Activated T-cell treated with anti-CD3 and anti-CD28 coated beads, Interleukin-2, amount 50 U/mL, for 24 hours (primary cell): ENCODE data around the gene KASH5.
A peak's percentile ranks its signal among the peaks of the same experiment; 100 is the strongest.

ENCODE experiments used
- DNase-seq: peaks from one replicate; pipeline ENCODE4 v3.0.0-alpha.2; 2020
- H3K27ac Mint-ChIP-seq: 2 replicates; pipeline ENCODE4 v1.8.0; 2020; ENCODE audit warnings: mild to moderate bottlenecking, mixed read lengths
- H3K27me3 Mint-ChIP-seq: 2 replicates; pipeline ENCODE4 v1.8.0; 2020; ENCODE audit warnings: mixed read lengths
- H3K36me3 Mint-ChIP-seq: 2 replicates; pipeline ENCODE4 v1.8.0; 2020; ENCODE audit warnings: low read depth, mixed read lengths
- H3K4me1 Mint-ChIP-seq: 2 replicates; pipeline ENCODE4 v1.8.0; 2020; ENCODE audit warnings: low read depth, mixed read lengths
- H3K4me3 Mint-ChIP-seq: 2 replicates; pipeline ENCODE4 v1.8.0; 2020; ENCODE audit warnings: mild to moderate bottlenecking, moderate library complexity, mixed read lengths
- H3K9me3 Mint-ChIP-seq: 2 replicates; pipeline ENCODE4 v1.8.0; 2020; ENCODE audit warnings: mixed read lengths

KASH5 gene, protein sequence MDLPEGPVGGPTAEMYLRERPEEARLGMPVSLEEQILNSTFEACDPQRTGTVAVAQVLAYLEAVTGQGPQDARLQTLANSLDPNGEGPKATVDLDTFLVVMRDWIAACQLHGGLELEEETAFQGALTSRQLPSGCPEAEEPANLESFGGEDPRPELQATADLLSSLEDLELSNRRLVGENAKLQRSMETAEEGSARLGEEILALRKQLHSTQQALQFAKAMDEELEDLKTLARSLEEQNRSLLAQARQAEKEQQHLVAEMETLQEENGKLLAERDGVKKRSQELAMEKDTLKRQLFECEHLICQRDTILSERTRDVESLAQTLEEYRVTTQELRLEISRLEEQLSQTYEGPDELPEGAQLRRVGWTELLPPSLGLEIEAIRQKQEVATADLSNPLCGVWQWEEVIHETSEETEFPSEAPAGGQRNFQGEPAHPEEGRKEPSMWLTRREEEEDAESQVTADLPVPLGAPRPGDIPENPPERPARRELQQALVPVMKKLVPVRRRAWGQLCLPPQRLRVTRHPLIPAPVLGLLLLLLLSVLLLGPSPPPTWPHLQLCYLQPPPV

GRCh38 chr19:49387936-49388372 is at the start of gene KASH5:
KASH5 (plus strand) TSS chr19:49388249; CDS start chr19:49390884, 2,635 bp downstream.
- DNase-seq, result peak; percentile 84
- Mint-ChIP-seq H3K27ac (peak within 1 kb of the TSS; percentile 83), H3K9me3 (no peaks in the 10 kb centered on the region), H3K4me1 (peaks cover 16% of the 10 kb centered on the region), H3K4me3 (peak within 1 kb of the TSS; percentile 35), H3K27me3 (no peaks in the 10 kb centered on the region), H3K36me3 (no peaks in the 10 kb centered on the region)

DNA sequence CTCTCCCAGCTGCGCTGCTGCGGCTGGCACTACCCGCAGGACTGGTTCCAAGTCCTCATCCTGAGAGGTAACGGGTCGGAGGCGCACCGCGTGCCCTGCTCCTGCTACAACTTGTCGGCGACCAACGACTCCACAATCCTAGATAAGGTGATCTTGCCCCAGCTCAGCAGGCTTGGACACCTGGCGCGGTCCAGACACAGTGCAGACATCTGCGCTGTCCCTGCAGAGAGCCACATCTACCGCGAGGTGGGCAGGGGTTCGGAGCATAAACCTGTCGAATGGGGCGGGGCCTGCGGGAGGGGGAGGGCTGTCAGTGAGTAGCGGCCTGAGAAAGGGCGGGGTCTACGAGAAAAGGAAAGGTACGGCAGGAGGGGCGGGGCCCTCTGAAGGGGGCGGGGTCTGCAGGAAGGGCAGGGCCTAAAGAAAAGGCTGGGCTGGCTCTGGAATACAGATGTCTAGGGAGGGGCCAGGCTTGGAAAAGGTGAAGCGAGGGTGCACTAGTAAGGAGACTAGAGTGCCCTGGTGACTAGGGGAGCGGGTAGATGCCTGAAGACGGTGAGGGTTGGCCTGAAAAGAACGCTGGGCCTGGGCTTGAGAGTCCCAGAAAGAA is 49.3 kb upstream of the KASH5 start:
- no peak overlapping the region for H3K4me3 Mint-ChIP-seq
- H3K27ac Mint-ChIP-seq, result no peak overlapping the region
- no peaks in the 10 kb centered on the region for H3K9me3 Mint-ChIP-seq
- peaks cover 47% of the 10 kb centered on the region for H3K4me1 Mint-ChIP-seq
- peaks cover 56% of the 10 kb centered on the region for H3K36me3 Mint-ChIP-seq
- peak; percentile 43 for DNase-seq
- no peaks in the 10 kb centered on the region for H3K27me3 Mint-ChIP-seq

- Mint-ChIP-seq H3K4me3 (no peak overlapping the region), H3K36me3 (peaks cover 56% of the 10 kb centered on the region), H3K27me3 (no peaks in the 10 kb centered on the region), H3K9me3 (no peaks in the 10 kb centered on the region), H3K27ac (no peak overlapping the region), H3K4me1 (peaks cover 41% of the 10 kb centered on the region)
- DNase-seq, result peak; percentile 23
These were observed 48.6 kb upstream of the KASH5 start for GRCh38 chr19:49339301-49340068.

- DNase-seq, result peak; percentile 33
- Mint-ChIP-seq H3K27ac (peak overlapping the region; percentile 55), H3K27me3 (no peaks in the 10 kb centered on the region), H3K4me1 (peaks cover 41% of the 10 kb centered on the region), H3K4me3 (no peak overlapping the region), H3K36me3 (peaks cover 53% of the 10 kb centered on the region), H3K9me3 (no peaks in the 10 kb centered on the region)
These were observed 47.8 kb upstream of the KASH5 start for GRCh38 chr19:49340069-49340864.

DNA sequence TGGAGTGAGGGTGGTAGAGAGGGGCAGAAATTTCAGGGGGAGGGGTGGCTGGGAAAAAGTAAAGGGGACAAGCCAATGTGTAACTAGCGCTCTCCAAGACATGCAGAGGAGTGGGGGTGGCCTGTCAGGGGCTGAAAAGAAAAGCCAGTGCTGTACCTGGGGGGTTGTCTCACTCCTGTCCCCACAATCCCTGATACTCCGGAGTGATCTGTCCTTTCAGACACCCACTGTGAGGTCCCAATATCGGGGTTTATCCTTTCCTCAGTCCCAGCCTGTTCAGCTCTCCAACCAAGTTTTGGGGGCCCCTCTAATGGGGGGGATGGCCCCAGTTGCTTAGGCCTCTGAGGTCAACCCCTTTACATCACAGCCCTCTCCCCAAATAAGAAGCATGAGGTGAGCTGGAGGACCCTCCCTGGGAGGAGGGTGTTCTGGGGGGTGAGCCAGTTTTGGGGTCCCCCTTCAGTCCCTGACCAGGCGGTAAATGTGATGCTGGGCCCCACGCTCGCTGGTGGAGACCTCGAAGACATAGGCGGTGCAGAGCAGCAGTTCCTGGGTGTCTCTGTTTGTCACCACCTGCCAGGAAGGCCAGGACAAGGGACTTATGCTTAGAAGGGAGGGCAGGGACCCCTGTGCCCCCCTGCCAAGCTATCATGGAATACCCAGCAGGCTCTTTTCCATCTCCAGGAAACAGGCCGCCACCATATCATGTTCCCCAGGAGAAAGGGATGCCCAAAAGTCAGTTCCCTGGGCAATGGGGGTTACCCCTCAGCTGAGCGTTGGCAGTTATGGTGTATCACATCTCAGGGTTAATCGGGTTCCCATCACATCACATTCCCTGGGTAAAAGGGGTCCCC is 47.0 kb upstream of the KASH5 start:
- H3K27ac Mint-ChIP-seq, result no peak overlapping the region
- H3K9me3 Mint-ChIP-seq, result no peaks in the 10 kb centered on the region
- no peak overlapping the region for H3K4me3 Mint-ChIP-seq
- peaks cover 46% of the 10 kb centered on the region for H3K36me3 Mint-ChIP-seq
- no peaks in the 10 kb centered on the region for H3K27me3 Mint-ChIP-seq
- H3K4me1 Mint-ChIP-seq, result peaks cover 35% of the 10 kb centered on the region
- no peak for DNase-seq

GRCh38 chr19:49342291-49342721 is 45.7 kb upstream of the KASH5 start:
- Mint-ChIP-seq H3K27me3 (no peaks in the 10 kb centered on the region), H3K36me3 (peaks cover 35% of the 10 kb centered on the region), H3K27ac (peak overlapping the region; percentile 6), H3K4me3 (no peak overlapping the region), H3K4me1 (peaks cover 24% of the 10 kb centered on the region), H3K9me3 (no peaks in the 10 kb centered on the region)
- no peak for DNase-seq

DNA sequence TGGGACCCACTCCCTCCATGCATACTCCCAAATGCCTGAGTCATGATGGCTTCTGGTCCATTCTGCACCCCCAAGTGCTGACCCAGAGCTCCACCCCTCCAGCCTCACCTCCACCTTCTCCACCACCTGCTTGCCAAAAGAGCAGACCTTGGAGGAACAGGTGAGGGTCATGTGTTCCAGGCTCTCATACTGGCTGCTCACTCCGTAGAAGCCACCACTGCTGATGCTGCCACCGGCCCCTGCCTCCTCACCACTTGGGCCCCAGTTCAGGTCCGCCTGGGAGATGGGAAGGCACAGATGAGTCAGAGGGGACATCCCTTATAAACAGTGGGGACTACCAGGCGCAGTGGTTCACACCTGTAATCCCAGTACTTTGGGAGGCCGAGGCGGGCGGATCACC is 44.9 kb upstream of the KASH5 start:
- no peak overlapping the region for H3K4me3 Mint-ChIP-seq
- peaks cover 28% of the 10 kb centered on the region for H3K36me3 Mint-ChIP-seq
- no peaks in the 10 kb centered on the region for H3K9me3 Mint-ChIP-seq
- no peak overlapping the region for H3K27ac Mint-ChIP-seq
- H3K4me1 Mint-ChIP-seq, result peaks cover 18% of the 10 kb centered on the region
- no peak for DNase-seq
- H3K27me3 Mint-ChIP-seq, result no peaks in the 10 kb centered on the region

DNA sequence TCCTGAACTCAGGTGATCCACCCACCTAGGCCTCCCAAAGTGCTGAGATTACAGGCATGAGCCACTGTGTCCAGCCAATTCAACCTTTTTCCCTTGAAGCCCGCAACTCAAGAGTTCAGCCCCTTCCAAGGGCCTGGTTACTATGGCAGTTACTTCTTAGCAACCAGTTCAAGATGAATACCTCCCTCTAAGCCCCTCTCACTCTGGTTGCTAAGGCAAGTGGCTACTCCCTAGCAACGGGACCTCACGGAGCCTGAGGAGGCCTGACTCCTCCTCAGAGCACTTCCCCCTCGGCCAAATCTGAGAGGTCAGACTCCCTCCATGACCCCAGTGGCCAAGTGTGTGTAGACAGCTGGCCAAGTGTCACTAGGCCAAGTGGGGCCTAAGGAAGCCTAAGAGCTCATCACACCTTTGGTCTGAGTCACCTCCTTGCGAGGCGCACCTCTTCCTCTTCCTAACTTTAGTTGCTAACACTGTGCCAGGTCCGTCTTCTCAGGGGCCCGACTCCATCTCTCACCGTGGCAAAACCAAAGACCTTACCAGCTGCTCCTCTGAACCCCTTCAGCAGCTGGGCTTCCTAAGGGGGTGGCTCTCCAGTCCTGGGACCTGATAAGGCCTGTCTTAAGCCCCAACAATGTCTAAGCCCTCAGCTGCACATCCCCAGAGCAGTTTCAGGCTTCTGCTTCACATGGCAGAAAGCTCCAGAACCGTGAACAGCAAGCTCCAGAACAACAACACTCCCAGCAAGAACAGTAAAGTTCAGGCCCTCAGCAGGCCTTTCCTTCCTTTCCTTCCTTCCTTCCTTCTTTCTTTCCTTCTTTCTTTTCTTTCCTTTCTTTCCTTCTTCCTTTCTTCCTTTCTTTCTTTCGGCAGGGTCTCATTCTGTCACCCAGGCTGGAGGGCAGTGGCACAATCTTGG is 43.3 kb upstream of the KASH5 start:
- Mint-ChIP-seq H3K4me3 (no peak overlapping the region), H3K27me3 (no peaks in the 10 kb centered on the region), H3K4me1 (peaks cover 11% of the 10 kb centered on the region), H3K27ac (no peak overlapping the region), H3K9me3 (no peaks in the 10 kb centered on the region), H3K36me3 (peaks cover 14% of the 10 kb centered on the region)
- no peak for DNase-seq

DNA sequence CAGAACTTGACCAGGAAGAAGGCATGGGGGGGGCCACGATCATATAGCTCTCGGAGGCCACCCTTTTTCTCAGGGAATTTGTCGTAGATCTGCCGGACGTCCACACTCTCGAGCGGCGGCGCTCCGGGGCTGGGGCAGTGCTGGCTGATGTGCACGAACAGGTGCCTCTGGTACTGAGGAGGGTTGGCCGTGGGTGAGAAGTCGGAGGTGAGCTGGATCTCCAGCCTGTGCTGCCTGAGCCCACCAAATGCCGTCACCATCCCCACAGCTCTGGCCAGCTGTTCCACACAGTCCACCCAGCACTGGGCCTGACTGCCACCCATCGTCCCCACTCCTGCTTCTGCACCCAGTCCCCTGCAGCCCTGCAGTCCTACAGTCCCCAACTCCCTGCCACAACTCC is 40.9 kb upstream of the KASH5 start:
- Mint-ChIP-seq H3K4me1 (peaks cover 4% of the 10 kb centered on the region), H3K4me3 (no peak overlapping the region), H3K27ac (no peak overlapping the region), H3K27me3 (no peaks in the 10 kb centered on the region), H3K9me3 (no peaks in the 10 kb centered on the region), H3K36me3 (no peaks in the 10 kb centered on the region)
- no peak for DNase-seq

- Mint-ChIP-seq H3K4me1 (peaks cover 4% of the 10 kb centered on the region), H3K36me3 (no peaks in the 10 kb centered on the region), H3K27ac (no peak overlapping the region), H3K9me3 (no peaks in the 10 kb centered on the region), H3K4me3 (no peak overlapping the region), H3K27me3 (no peaks in the 10 kb centered on the region)
- DNase-seq, result no peak
These were observed 40.2 kb upstream of the KASH5 start for GRCh38 chr19:49347835-49348234.

DNA sequence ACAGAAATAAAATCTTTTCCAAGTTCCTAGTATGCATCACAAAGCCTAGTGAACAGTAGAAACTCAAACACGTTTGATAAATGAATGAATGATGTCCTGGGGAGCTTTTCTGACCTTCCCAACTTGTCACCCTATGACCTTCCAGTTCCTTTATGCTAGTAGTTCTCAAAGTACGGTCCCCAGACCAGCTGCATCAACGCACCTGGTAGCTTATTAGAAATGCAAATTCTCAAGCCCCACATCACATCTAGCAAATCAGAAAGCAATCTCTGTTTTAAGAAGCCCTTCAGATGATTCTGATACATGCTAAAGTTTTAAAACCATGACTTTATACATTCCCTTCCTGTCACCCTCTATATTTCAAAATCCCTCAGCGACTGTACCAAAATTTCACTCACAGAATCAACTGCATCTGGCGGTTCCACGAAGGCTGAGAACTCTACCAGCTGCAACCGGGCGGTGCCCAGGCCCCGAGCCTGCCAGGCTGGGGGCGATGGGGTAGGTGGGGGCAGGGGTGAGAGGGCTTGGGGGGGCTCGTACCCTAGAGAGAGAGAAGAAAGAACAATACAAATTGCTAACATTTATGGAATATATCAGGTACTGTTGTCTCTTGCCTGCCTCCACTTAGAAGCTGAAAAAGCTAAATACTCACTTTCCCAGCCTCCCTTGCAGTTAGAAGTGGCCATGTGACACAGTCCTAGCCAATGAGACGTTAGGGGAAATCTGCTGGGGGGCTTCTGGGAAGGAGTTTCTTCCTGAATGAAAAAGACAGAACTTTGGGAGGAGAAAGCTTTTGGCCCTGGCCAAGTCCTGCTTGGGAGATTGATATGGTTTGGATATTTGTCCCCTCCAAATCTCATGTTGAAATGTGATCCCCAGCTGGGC is 39.5 kb upstream of the KASH5 start:
- no peaks in the 10 kb centered on the region for H3K27me3 Mint-ChIP-seq
- H3K4me3 Mint-ChIP-seq, result no peak overlapping the region
- peaks cover 4% of the 10 kb centered on the region for H3K4me1 Mint-ChIP-seq
- H3K36me3 Mint-ChIP-seq, result no peaks in the 10 kb centered on the region
- H3K27ac Mint-ChIP-seq, result no peak overlapping the region
- DNase-seq, result no peak
- H3K9me3 Mint-ChIP-seq, result no peaks in the 10 kb centered on the region

DNA sequence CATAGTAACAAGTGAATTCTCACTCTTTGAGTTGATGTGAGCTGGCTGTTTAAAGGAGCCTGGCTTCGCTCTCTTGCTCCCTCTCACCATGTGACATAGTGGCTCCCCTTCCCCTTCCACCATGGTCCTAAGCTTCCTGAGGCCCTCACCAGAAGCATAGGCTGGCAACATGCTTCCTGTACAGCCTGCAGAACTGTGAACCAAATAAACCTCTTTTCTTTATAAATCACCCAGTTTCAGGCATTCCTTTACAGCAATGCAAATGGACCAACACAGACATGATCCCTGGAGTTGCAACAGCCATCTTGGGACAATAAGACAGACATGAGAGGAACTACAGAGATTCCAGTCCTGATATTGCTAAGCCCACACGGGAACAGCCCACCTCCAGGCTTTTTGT is 38.5 kb upstream of the KASH5 start:
- Mint-ChIP-seq H3K27ac (no peak overlapping the region), H3K4me3 (no peak overlapping the region)

More for the DNA sequence above, 38.5 kb upstream of the KASH5 start:
- no peaks in the 10 kb centered on the region for H3K9me3 Mint-ChIP-seq
- DNase-seq, result no peak
- peaks cover 3% of the 10 kb centered on the region for H3K4me1 Mint-ChIP-seq
- H3K27me3 Mint-ChIP-seq, result peaks cover 2% of the 10 kb centered on the region
- H3K36me3 Mint-ChIP-seq, result no peaks in the 10 kb centered on the region
